Neuronal stem cell (in vitro differentiated cells): ENCODE measurements around the gene PLCL1.

Source experiments
- DNase-seq: peaks from one replicate; pipeline ENCODE4 v3.0.0-alpha.2; 2013; ENCODE audit warnings: low spot score
- H2AFZ ChIP-seq: one replicate; pipeline ENCODE4 v1.6.1; 2013; ENCODE audit warnings: mild to moderate bottlenecking, low read length, inconsistent platforms
- H2AK5ac ChIP-seq: 2 replicates; pipeline ENCODE4 v1.6.1; 2013; ENCODE audit warnings: low read depth, mild to moderate bottlenecking, inconsistent platforms, low read length, moderate library complexity, mixed read lengths
- H2BK120ac ChIP-seq: 2 replicates; pipeline ENCODE4 v1.6.1; 2013; ENCODE audit warnings: low read depth, mild to moderate bottlenecking, inconsistent platforms, low read length, moderate library complexity, mixed read lengths
- H2BK12ac ChIP-seq: one replicate; pipeline ENCODE4 v1.6.1; 2013; ENCODE audit warnings: low read length, inconsistent platforms
- H2BK15ac ChIP-seq: 2 replicates; pipeline ENCODE4 v1.6.1; 2013; ENCODE audit warnings: mild to moderate bottlenecking, low read length, inconsistent platforms, mixed read lengths
- H2BK5ac ChIP-seq: one replicate; pipeline ENCODE4 v1.6.1; 2013; ENCODE audit warnings: inconsistent platforms, mild to moderate bottlenecking, low read length, moderate library complexity
- H3K14ac ChIP-seq: one replicate; pipeline ENCODE4 v1.6.1; 2013; ENCODE audit warnings: low read length, inconsistent platforms
- H3K18ac ChIP-seq: 2 replicates; pipeline ENCODE4 v1.6.1; 2013; ENCODE audit warnings: low read length, inconsistent platforms
- H3K23ac ChIP-seq: 2 replicates; pipeline ENCODE4 v1.6.1; 2013; ENCODE audit warnings: low read depth, mild to moderate bottlenecking, mixed read lengths, low read length, inconsistent platforms; ENCODE audit not compliant: poor library complexity
- H3K27ac ChIP-seq: replicated peaks from 3 replicates; pipeline ENCODE4 v1.5.1; 2013; ENCODE audit warnings: low read length, inconsistent platforms
- H3K27me3 ChIP-seq, 3 experiments: 2 replicates each; pipeline ENCODE4 v1.6.1; 2013; ENCODE audit warnings: low read length in 3 of 3, mild to moderate bottlenecking in 2 of 3, inconsistent platforms in 1 of 3, low read depth in 1 of 3, mixed read lengths in 1 of 3, moderate library complexity in 1 of 3; ENCODE audit not compliant: control insufficient read depth in 3 of 3, insufficient read depth in 3 of 3
- H3K36me3 ChIP-seq, 2 donors: replicated peaks in 1 of 2; 2 replicates each; pipeline ENCODE4 v1.6.1; 2013; ENCODE audit warnings: low read length in 2 of 2; ENCODE audit not compliant: control insufficient read depth in 2 of 2, insufficient read depth in 2 of 2
- H3K4ac ChIP-seq: 2 replicates; pipeline ENCODE4 v1.6.1; 2013; ENCODE audit warnings: inconsistent platforms, mild to moderate bottlenecking, low read length, moderate library complexity
- H3K4me1 ChIP-seq, 2 donors: 1 replicate in 1 of 2; 2 replicates in 1 of 2; pipeline ENCODE4 v1.6.1; 2013; ENCODE audit warnings: low read length in 2 of 2, low read depth in 1 of 2; ENCODE audit not compliant: control insufficient read depth in 2 of 2, insufficient read depth in 1 of 2
- H3K4me2 ChIP-seq: one replicate; pipeline ENCODE4 v1.6.1; 2013; ENCODE audit warnings: mild to moderate bottlenecking, low read length, inconsistent platforms; ENCODE audit not compliant: insufficient read depth, poor library complexity, severe bottlenecking
- H3K4me3 ChIP-seq, 2 donors: 2 replicates each; pipeline ENCODE4 v1.5.1; 2013; ENCODE audit warnings: low read length in 2 of 2, mild to moderate bottlenecking in 2 of 2, inconsistent platforms in 1 of 2, moderate library complexity in 1 of 2
- H3K79me1 ChIP-seq: one replicate; pipeline ENCODE4 v1.6.1; 2013; ENCODE audit warnings: low read depth, mild to moderate bottlenecking, inconsistent platforms, low read length, moderate library complexity
- H3K9ac ChIP-seq: one replicate; pipeline ENCODE4 v1.6.1; 2013; ENCODE audit warnings: mild to moderate bottlenecking, low read depth, low read length, inconsistent platforms; ENCODE audit not compliant: poor library complexity
- H3K9me3 ChIP-seq, 2 donors: replicated peaks in 1 of 2; 2 replicates each; pipeline versions ENCODE3 to v1.6.1; 2013; ENCODE audit warnings: low read length in 2 of 2, mild to moderate bottlenecking in 2 of 2, inconsistent platforms in 1 of 2, low read depth in 1 of 2, mixed read lengths in 1 of 2, moderate library complexity in 1 of 2; ENCODE audit not compliant: control insufficient read depth in 2 of 2, insufficient read depth in 1 of 2
- H4K8ac ChIP-seq: one replicate; pipeline ENCODE4 v1.6.1; 2013; ENCODE audit warnings: low read depth, mild to moderate bottlenecking, inconsistent platforms, low read length, moderate library complexity
- H4K91ac ChIP-seq: one replicate; pipeline ENCODE4 v1.6.1; 2013; ENCODE audit warnings: low read length, low read depth, mild to moderate bottlenecking, inconsistent platforms; ENCODE audit not compliant: poor library complexity
- WGBS, 2 donors: extraction: QIAGEN DNeasy Blood & Tissue Kit; methylation state at CpG; one replicate each; pipeline ENCODE4 v1.1.7; 2013; ENCODE audit warnings: missing lambda C conversion rate in 2 of 2, mixed read lengths in 1 of 2; ENCODE audit not compliant: insufficient read length in 2 of 2, insufficient replicate concordance in 1 of 2; ENCODE audit errors: extremely low coverage in 2 of 2; 5-methylcytosine and 5-hydroxymethylcytosine counted together

Gene PLCL1

DNA sequence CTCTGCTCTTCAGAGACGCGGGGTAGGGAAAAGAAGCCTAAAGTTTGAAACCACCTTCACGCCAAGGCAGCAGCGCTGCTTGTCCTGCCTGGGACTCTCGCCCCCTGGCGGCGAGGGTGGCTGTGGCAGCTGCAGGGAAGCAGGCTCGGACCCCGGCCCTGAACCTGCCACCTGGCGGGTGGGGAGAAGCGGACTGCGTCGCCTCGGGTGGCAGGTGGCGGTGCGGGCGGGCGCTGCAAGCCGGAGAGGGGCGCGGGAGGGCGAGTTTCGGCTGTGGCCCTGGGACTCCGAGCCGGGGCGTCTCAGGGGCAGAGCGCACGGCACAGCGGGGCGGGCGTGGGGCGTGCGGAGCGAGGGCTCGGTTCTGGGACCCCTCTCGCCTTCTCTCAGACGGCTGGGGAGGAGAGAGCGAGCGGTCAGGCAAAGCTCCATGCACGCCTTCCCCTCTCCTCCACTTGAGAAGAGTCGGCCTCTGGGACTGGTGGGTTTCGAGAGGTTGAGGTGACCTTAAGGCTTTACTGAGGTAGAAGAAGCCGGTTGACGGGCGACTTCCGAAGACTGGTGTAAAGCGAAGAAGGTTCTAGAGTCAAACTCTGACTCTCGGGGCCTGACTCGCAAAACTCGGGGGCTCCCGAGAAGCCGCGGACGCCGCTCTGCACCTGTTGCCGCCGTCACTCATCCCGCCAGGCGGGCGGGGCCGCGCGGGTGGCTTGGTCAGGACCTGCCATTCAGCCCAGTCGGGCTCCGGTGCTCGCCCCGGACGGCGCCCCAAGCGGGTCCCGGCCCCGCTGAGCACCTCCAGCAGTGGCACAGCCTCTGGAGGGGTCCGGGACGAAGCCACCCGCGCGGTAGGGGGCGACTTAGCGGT, 18.1 kb upstream of the PLCL1 start:
- no peak overlapping the region for H3K4ac ChIP-seq
- H2AFZ ChIP-seq, result peak overlapping the region; percentile 45
- peak overlapping the region; percentile 82 for H3K4me2 ChIP-seq
- H3K9me3 ChIP-seq, result peaks cover 2 to 6% of the 10 kb centered on the region in 2 donors
- peak overlapping the region; percentile 68 for H3K9ac ChIP-seq
- H3K27me3 ChIP-seq, result peaks cover 0 to 12% (median 3%) of the 10 kb centered on the region in 3 experiments
- peak overlapping the region; percentile 55 for H2BK15ac ChIP-seq
- no peak overlapping the region for H2AK5ac ChIP-seq
- H4K8ac ChIP-seq, result peak overlapping the region; percentile 32
- DNase-seq, result peak; percentile 24
- no peaks in the 10 kb centered on the region for H3K4me1 ChIP-seq
- H2BK120ac ChIP-seq, result no peak overlapping the region
- peak overlapping the region; percentile 41 for H2BK12ac ChIP-seq
- H2BK5ac ChIP-seq, result no peak overlapping the region
- H3K79me1 ChIP-seq, result peaks cover 4% of the 10 kb centered on the region
- H3K23ac ChIP-seq, result no peak overlapping the region
- H4K91ac ChIP-seq, result peak overlapping the region; percentile 85
- H3K27ac ChIP-seq, result no peak overlapping the region
- no CpG with 5 or more reads among the region's 79 CpGs for WGBS, 2 donors
- peak overlapping the region in 1 of 2 donors; percentile 80 for H3K4me3 ChIP-seq
- H3K14ac ChIP-seq, result peak overlapping the region; percentile 31
- peak overlapping the region; percentile 94 for H3K18ac ChIP-seq
- H3K36me3 ChIP-seq, result no peaks in the 10 kb centered on the region

DNA sequence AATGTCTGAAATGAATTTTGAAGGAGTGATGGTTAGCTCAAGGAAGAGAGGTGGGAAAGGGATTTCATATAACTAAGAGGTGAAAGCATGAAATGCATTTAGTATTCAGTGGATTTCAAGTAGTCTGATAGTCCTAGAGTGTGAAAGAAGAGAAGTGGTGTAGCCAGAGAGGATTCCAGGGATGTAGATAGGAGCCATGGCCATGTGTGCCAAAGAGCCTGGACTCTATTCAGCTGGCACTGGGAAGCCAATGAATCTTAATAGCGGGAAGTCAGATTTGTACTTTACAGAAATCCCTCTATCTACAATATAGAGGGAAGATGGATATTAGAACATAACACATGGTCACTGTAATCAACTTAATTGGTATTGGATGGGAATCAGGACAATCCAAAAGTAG, 10.9 kb upstream of the PLCL1 start:
- no peak overlapping the region for H3K4me2 ChIP-seq
- no peak overlapping the region for H3K27ac ChIP-seq
- no peaks in the 10 kb centered on the region for H3K9me3 ChIP-seq
- no peak overlapping the region for H3K14ac ChIP-seq
- no peaks in the 10 kb centered on the region for H3K79me1 ChIP-seq
- H3K9ac ChIP-seq, result no peak overlapping the region
- H3K18ac ChIP-seq, result no peak overlapping the region
- H3K4me1 ChIP-seq, result no peaks in the 10 kb centered on the region
- H2BK12ac ChIP-seq, result no peak overlapping the region
- H2BK5ac ChIP-seq, result no peak overlapping the region
- no peak for DNase-seq
- H2AK5ac ChIP-seq, result no peak overlapping the region
- no peaks in the 10 kb centered on the region for H3K36me3 ChIP-seq
- no peak overlapping the region for H3K4me3 ChIP-seq
- no peak overlapping the region for H4K8ac ChIP-seq
- H4K91ac ChIP-seq, result no peak overlapping the region
- no peak overlapping the region for H3K23ac ChIP-seq
- no peak overlapping the region for H2AFZ ChIP-seq
- no CpG with 5 or more reads among the region's 1 CpG for WGBS, 2 donors
- H3K27me3 ChIP-seq, result peaks cover 0 to 4% (median 0%) of the 10 kb centered on the region in 3 experiments
- no peak overlapping the region for H2BK120ac ChIP-seq
- no peak overlapping the region for H2BK15ac ChIP-seq
- no peak overlapping the region for H3K4ac ChIP-seq

DNA sequence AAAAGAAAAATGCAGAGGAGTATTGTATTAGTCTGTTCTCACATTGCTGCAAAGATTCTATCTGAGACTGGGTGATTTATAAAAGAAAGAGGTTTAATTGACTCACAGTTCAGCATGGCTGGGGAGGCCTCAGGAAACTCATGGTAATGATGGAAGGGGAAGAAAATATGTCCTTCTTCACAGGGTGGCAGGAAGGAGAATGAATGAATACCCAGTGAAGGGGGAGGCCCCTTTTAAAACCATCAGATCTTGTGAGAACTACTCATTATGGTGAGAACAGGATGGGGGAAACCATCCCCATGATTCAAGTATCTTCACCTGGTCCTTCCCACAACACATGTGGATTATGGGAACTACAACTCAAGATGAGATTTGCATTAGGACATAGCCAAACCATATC, 9.1 kb upstream of the PLCL1 start:
- no peak for DNase-seq
- no peak overlapping the region for H2BK120ac ChIP-seq
- peaks cover 0 to 10% (median 0%) of the 10 kb centered on the region in 3 experiments for H3K27me3 ChIP-seq
- H3K23ac ChIP-seq, result no peak overlapping the region
- no peak overlapping the region for H2BK15ac ChIP-seq
- no peaks in the 10 kb centered on the region for H3K79me1 ChIP-seq
- H4K8ac ChIP-seq, result no peak overlapping the region
- no peak overlapping the region for H2AFZ ChIP-seq
- H3K9me3 ChIP-seq, result no peaks in the 10 kb centered on the region
- no peak overlapping the region for H2AK5ac ChIP-seq
- H2BK5ac ChIP-seq, result no peak overlapping the region
- no peak overlapping the region for H3K4me2 ChIP-seq
- H4K91ac ChIP-seq, result no peak overlapping the region
- no peaks in the 10 kb centered on the region for H3K36me3 ChIP-seq
- H3K18ac ChIP-seq, result no peak overlapping the region
- H2BK12ac ChIP-seq, result no peak overlapping the region
- H3K27ac ChIP-seq, result no peak overlapping the region
- no peak overlapping the region for H3K9ac ChIP-seq
- no peak overlapping the region for H3K4ac ChIP-seq
- H3K4me1 ChIP-seq, result no peaks in the 10 kb centered on the region
- H3K14ac ChIP-seq, result no peak overlapping the region
- no peak overlapping the region for H3K4me3 ChIP-seq

DNA sequence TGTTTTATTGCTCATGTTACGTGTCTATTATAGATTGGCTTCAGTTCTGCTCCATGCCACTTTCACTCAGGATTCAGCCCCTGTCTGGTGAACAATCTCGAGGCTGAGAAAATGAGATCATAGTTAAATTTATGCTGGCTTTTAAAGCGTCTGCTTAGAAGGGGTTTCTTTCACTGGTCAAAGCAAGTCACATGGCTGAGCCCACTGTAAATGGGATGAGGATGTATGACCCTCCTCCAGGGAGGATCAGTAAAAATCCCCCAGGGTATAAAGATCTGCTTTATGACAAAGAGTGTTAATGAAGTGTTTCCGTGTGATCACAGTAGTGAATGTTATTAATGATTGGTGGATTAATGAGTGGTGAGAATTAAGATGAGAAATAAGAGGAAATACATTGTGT, 6.2 kb upstream of the PLCL1 start:
- Histone ChIP-seq H3K14ac (no peak overlapping the region), H3K27me3 (peaks cover 0 to 24% (median 0%) of the 10 kb centered on the region in 3 experiments), H4K91ac (no peak overlapping the region), H3K27ac (no peak overlapping the region), H3K18ac (no peak overlapping the region), H3K4me3 (no peak overlapping the region), H2AK5ac (no peak overlapping the region), H3K9me3 (no peaks in the 10 kb centered on the region), H3K4ac (no peak overlapping the region), H3K79me1 (no peaks in the 10 kb centered on the region), H2BK5ac (no peak overlapping the region), H3K36me3 (no peaks in the 10 kb centered on the region), H2BK120ac (no peak overlapping the region), H3K23ac (no peak overlapping the region), H3K4me2 (no peak overlapping the region), H2BK15ac (no peak overlapping the region), H2BK12ac (no peak overlapping the region), H4K8ac (no peak overlapping the region), H2AFZ (no peak overlapping the region), H3K9ac (no peak overlapping the region), H3K4me1 (no peaks in the 10 kb centered on the region)
- WGBS, 2 donors, result 100% methylated on average over 1 of the region's 4 CpGs; no CpG with 5 or more reads in 1 of the 2 donors
- no peak for DNase-seq
